Activated CD8-positive, alpha-beta memory T cell treated with anti-CD3 and anti-CD28 coated beads, Interleukin-2, amount 50 U/mL, for 1 hour (primary cell): ENCODE measurements around the gene PCDH9.
"Not testable (repeated sequence)": the region's sequence is repeated elsewhere in the genome, so short reads cannot be mapped to it uniquely, and the experiment has no call there.

Source experiments
- DNase-seq: peaks from one replicate; pipeline ENCODE4 v3.0.0-alpha.2; 2020; ENCODE audit errors: extremely low read depth

The PCDH9 gene

GRCh38 chr13:66899955-66900354 is 330.2 kb downstream of the PCDH9 start:
- DNase-seq = no peak

DNA sequence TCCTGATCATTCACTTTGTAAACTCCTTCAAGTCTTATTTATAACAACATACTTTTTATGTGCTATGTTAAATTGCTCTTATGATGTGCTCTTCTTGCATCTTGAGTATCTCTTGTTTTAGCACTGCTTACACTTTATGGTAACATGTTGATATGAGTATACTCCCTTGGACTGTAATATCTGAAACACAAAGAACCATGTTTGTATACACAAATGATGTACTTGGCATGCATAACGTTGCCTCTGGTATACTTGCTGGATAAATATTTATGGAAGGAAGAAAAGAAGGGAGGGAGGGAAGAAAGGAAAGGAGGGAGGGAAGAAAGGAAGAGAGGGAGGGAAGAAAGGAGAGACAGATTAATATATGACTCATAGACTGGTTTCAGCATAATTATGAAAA is 333.2 kb downstream of the PCDH9 start:
- DNase-seq = no peak

- no peak for DNase-seq
Observed at GRCh38 chr13:66895780-66896179, 334.4 kb downstream of the PCDH9 start.

- no peak for DNase-seq
Observed at GRCh38 chr13:66895320-66895719, 334.8 kb downstream of the PCDH9 start.

- no peak for DNase-seq
Observed at GRCh38 chr13:66888698-66889097, 341.4 kb downstream of the PCDH9 start.

DNA sequence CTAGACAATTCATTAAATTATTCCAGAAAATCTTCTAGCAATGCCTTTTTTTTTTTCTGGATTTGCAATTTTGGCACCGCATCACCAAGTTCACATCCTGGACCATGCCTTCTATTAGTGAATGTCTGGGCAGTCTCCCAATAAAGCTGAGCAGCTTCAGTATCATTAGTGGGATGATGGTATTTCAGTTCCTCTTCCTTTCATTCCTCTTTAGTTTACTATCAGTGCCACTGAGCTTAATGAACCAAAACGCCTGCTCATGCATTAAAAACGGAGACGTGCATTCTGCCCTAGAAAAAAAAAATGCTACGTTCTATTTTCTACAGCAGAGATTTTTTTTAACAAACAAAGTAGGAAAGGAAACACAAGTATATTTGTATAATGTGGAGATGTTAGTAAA is 343.0 kb downstream of the PCDH9 start:
- DNase-seq = no peak

DNA sequence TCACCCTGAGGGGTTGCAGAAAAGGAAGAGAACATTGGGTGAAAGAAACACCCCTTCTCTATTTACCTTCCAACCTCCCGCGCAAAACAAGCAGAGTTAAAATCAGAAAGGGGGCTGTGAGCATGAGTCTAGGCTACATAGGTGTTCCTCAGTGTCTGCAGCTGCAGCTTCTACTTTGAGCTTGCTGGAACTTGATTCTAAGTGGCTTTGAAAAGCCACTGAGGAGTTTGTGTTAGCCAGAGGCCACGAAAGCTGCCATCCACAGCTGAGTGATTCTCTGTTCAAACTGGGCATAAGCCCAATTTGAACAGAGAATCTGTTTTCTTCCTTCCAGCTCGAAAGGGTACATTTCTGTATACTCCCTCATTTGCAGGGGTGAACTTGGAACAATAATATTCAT is 343.9 kb downstream of the PCDH9 start:
- no peak for DNase-seq

DNA sequence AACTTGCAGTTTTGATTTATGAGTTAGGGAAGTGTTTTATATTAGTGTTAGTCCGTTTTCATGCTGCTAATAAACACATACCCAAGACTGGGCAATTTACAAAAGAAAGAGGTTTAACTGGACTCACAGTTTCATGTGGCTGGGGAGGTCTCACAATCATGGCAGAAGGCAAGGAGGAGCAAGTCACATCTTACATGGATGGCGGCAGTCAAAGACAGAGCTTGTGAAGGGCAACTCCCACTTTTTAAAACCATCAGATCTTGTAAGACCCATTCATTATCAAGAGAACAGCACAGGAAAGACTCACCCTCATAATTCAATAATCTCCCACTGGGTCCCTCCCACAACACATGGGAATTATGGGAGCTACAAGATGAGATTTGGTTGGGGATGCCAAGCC is 349.0 kb downstream of the PCDH9 start:
- DNase-seq = not testable (repeated sequence)

GRCh38 chr13:66879988-66880387 is 350.1 kb downstream of the PCDH9 start:
- no peak for DNase-seq

GRCh38 chr13:66875264-66875663 is 354.9 kb downstream of the PCDH9 start:
- no peak for DNase-seq

- DNase-seq = no peak
Observed at GRCh38 chr13:66864627-66865026, 365.5 kb downstream of the PCDH9 start.

GRCh38 chr13:66860878-66861417 is 369.2 kb downstream of the PCDH9 start:
- no peak for DNase-seq

- no peak for DNase-seq
Observed at GRCh38 chr13:66859934-66860877, 369.9 kb downstream of the PCDH9 start.

GRCh38 chr13:66859078-66859477 is 371.1 kb downstream of the PCDH9 start:
- no peak for DNase-seq

DNA sequence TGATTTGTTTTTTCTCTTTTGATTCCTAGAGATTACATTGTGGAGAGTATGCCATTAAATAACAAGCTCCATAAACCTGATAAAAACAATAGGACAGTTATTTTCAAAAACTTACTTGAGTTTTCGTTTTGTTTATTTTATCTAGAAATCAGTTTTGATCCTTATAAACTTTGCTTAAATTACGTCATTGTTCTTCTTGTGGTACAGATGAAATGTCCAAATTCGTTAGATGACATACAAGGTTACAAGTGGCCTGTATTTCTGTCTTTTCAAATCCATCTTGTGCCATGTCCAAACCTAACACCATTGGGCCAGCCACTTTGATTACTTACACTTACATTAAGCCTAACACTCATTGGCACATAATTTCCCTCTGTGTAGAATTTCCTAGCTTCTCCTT is 372.0 kb downstream of the PCDH9 start:
- no peak for DNase-seq

DNA sequence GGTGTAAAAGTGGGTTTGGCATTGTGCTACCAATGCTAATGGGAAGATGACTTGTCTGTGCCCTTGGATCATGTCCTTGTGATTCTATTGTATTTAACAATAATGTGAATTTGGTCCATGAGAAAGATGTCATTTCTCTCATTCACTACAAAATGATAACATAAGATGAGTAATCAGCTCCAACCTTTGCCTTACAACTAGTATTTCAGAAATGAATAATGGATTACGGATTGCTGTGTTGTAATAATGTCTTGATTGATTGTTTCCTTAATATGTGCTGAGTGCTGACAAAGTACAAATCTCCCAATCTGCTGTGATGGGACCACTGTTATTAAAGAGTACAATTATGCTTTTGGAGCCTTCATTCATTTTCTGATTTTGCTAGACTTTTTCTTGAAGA is 375.0 kb downstream of the PCDH9 start:
- DNase-seq = no peak

GRCh38 chr13:66853564-66853963 is 376.6 kb downstream of the PCDH9 start:
- no peak for DNase-seq

- no peak for DNase-seq
Observed at GRCh38 chr13:66849706-66850105, 380.4 kb downstream of the PCDH9 start.

GRCh38 chr13:66847541-66847940 is 382.6 kb downstream of the PCDH9 start:
- DNase-seq = no peak

GRCh38 chr13:66845393-66845792 is 384.7 kb downstream of the PCDH9 start:
- no peak for DNase-seq

- DNase-seq = no peak
Observed at GRCh38 chr13:66844933-66845332, 385.2 kb downstream of the PCDH9 start.

DNA sequence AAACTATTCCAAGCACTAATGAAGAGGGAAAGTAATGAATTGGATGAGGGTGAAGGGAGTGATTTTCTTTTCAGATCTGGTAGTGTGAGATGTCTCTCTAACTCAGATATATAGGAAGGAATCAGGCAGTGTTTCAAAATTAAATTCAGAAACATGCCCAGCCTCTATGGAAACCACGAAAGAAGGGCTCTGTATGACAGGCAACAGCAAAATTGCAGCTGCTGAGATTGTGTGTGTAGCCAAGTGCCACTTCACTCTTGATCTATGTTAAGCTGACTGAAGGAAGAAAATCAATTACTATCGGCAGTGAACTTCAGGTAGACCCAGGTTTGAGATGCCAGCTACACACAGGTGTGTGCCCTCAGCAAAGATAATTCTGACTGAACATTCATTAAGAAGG is 387.4 kb downstream of the PCDH9 start:
- no peak for DNase-seq

GRCh38 chr13:66840621-66841020 is 389.5 kb downstream of the PCDH9 start:
- DNase-seq = no peak
